ENCODE data around the gene RNF151.

- no peak for TF ChIP-seq EZH2phosphoT487 (IDR thresholded peaks at IDR 0.05; ENCODE audit: low read depth)
- no peak for TF ChIP-seq CTCF (IDR thresholded peaks at IDR 0.05; ENCODE audit: low read depth, low read length)
Measured at GRCh38 chr16:1965396-1966001, 1.2 kb upstream of the RNF151 start.

All from OCI-LY3 (cell line).